Upper lobe of right lung (tissue), 1 donor: ENCODE measurements around the gene HDAC10. TPM values are rescaled to one million over a fixed set of nuclear protein-coding genes. Genes with fewer than 3 reads are reported as not detected.

Experiments used
- ATAC-seq: fragments of 200-7000 bp; cut with Tn5 transposase; one replicate; pipeline ENCODE4 v1.9.1; 2020; ENCODE audit warnings: mild to moderate bottlenecking, moderate library complexity
- DNase-seq: peaks from one replicate; pipeline ENCODE4 v3.0.0-alpha.2; 2020
- H3K27ac ChIP-seq: fragments of 200-600 bp; one replicate; pipeline ENCODE4 v1.8.0; 2022
- H3K27me3 ChIP-seq: fragments of 200-600 bp; one replicate; pipeline ENCODE4 v1.8.0; 2022; ENCODE audit warnings: mild to moderate bottlenecking
- H3K36me3 ChIP-seq: fragments of 200-600 bp; one replicate; pipeline ENCODE4 v1.8.0; 2022
- H3K4me1 ChIP-seq: fragments of 200-600 bp; one replicate; pipeline ENCODE4 v1.8.0; 2022
- H3K4me3 ChIP-seq: fragments of 200-600 bp; one replicate; pipeline ENCODE4 v1.8.0; 2022; ENCODE audit warnings: mild to moderate bottlenecking
- H3K9me3 ChIP-seq: fragments of 200-600 bp; one replicate; pipeline ENCODE4 v1.8.0; 2022
- CTCF ChIP-seq: fragments of 200-600 bp; IDR thresholded peaks from one replicate; pipeline ENCODE4 v1.8.0; 2022; ENCODE audit warnings: antibody characterized with exemption
- intact Hi-C: fragments of 100-400 bp; cut with DNase I; formaldehyde crosslinking; loops from one replicate; pipeline ENCODE4 v1.11.0; 2022
- total RNA-seq: library from RNA; stranded (reverse); fragmentation: NEBNext Ultra II Directional; extraction: Animal tissue kit (Norgen Biotek cat#: 25700); gene quantifications from one replicate; pipeline ENCODE4 v1.2.1, GENCODE V29; 2021
- donor health status: DM: no; HTN: yes; CAD: no; lungs with severe emphysema.

The HDAC10 gene
- total RNA-seq, 1 donor from 2014 or later: 48.9 TPM

DNA sequence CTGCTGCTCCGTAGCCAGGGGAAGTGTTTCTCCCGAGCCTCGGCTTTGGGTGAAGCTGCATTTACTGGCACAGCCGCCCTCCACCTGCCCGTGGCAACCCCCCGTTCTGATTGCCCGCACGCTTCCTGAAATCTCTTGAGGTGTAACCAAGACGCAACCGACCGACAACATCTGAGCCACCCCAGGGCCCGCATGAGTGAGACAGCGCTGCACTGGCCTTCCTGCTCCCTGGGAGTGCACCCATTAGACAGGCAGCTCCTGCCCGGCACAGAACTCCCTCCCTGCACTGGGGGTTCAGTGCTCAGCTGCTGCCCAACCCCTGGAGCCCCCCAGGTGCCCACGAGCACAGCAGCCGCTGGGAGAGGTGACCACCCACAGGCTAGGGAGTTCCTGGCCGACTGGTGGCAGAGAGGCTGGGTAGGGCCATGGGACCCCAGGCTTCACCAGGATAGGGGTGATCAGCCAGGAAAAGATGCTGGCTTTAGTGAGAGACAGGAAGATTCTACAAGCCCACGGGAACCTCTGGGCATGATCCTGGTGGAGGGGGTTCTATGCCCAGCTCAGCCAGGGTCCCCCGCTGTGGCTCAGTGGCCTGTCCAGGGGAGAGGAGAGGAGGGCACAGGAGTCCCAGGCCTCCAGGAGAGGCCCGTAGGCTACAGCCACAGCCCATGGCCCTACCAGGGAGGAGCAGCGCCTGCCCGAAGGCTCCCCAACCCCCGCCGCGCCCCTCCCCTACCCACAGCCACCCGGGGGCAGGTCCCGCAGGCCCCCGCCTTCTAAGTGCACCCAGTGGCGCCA is 41.8 kb upstream of the HDAC10 start:
- H3K27ac ChIP-seq: peak overlapping the region; percentile 91
- no peaks in the 10 kb centered on the region for H3K9me3 ChIP-seq
- H3K27me3 ChIP-seq: no peaks in the 10 kb centered on the region
- H3K4me1 ChIP-seq: peaks cover 61% of the 10 kb centered on the region
- DNase-seq (no peak), ATAC-seq (no peak)
- H3K36me3 ChIP-seq: peaks cover 31% of the 10 kb centered on the region
- intact Hi-C loops: no loop called here
- peak overlapping the region; percentile 39 for H3K4me3 ChIP-seq
- no peak for TF ChIP-seq CTCF

GRCh38 chr22:50289942-50290630 is 39.0 kb upstream of the HDAC10 start:
- no peak overlapping the region for H3K4me3 ChIP-seq
- no peak for ATAC-seq
- H3K9me3 ChIP-seq: no peaks in the 10 kb centered on the region
- no peak for TF ChIP-seq CTCF
- DNase-seq: no peak
- H3K27me3 ChIP-seq: no peaks in the 10 kb centered on the region
- peaks cover 44% of the 10 kb centered on the region for H3K4me1 ChIP-seq
- intact Hi-C loops: no loop called here
- H3K27ac ChIP-seq: no peak overlapping the region
- H3K36me3 ChIP-seq: peaks cover 54% of the 10 kb centered on the region

GRCh38 chr22:50289151-50289941 is 38.3 kb upstream of the HDAC10 start:
- TF ChIP-seq CTCF: no peak
- no peak for DNase-seq
- Histone ChIP-seq H3K36me3 (peaks cover 60% of the 10 kb centered on the region), H3K9me3 (no peaks in the 10 kb centered on the region), H3K4me3 (no peak overlapping the region), H3K4me1 (peaks cover 36% of the 10 kb centered on the region), H3K27ac (no peak overlapping the region), H3K27me3 (no peaks in the 10 kb centered on the region)
- no peak for ATAC-seq
- intact Hi-C loops: no loop called here

DNA sequence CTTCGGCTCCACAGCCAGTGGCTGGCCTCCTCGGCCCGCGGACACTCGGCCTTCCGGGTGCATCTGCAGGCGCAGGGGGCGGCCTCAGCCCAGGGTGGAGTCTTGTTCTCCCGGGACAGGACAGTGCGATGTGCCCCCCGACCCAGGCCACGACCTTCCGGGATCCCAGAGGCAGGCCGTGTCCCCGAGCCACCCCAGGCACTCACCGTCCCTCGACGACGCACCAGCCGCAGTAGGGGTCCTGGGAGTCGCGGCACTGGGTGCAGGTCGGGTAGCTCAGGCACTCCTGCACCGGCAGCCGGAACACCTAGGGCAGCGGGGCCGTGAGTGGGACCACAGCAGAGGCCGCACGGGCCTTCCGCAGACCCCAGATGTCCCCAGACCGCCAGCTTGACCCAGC is 36.7 kb upstream of the HDAC10 start:
- Histone ChIP-seq H3K27me3 (no peaks in the 10 kb centered on the region), H3K4me1 (peaks cover 20% of the 10 kb centered on the region), H3K36me3 (peaks cover 74% of the 10 kb centered on the region), H3K27ac (no peak overlapping the region), H3K9me3 (no peaks in the 10 kb centered on the region), H3K4me3 (no peak overlapping the region)
- no peak for DNase-seq
- no peak for TF ChIP-seq CTCF
- no peak for ATAC-seq
- intact Hi-C loops: no loop called here

DNA sequence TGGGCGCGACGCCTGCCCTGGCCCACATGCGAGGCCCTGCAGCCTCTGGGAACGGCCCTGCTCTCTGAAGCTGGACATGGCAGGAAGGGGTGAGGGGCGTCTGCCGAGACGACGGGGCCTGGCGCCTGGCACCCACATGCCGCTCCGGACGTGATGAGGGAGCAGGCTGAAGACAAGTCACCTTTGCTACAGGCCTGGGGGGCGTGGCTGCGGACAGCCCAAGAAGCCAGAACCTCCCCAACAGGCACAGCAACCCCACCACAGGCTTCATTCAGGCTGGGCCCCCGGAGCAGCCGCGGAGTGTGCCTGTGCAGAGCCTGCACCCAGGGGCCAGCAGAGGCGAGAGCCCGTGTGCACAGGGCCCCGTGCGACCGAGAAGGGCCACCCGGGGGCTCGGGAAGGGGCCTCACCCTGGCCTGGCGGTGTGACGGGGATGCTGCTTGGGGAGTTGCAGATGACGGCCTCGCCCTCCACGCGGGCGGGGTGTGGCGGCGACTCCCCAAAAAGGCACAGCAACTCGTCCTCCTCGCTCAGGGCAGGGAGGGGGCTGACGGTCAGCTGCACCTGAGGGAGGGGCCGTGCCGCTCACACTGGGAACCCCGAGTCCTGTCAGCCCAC is 35.7 kb upstream of the HDAC10 start:
- H3K9me3 ChIP-seq: no peaks in the 10 kb centered on the region
- ATAC-seq: no peak
- TF ChIP-seq CTCF: no peak
- intact Hi-C loops: no loop called here
- H3K4me3 ChIP-seq: no peak overlapping the region
- H3K36me3 ChIP-seq: peaks cover 83% of the 10 kb centered on the region
- H3K4me1 ChIP-seq: peaks cover 11% of the 10 kb centered on the region
- no peak overlapping the region for H3K27ac ChIP-seq
- no peaks in the 10 kb centered on the region for H3K27me3 ChIP-seq
- DNase-seq: no peak
